Measurements from ENCODE around the gene WFDC2. TPM values are rescaled to one million over a fixed set of nuclear protein-coding genes. Genes with fewer than 3 reads are reported as not detected.

WFDC2 gene
- total and polyA plus RNA-seq, 2 experiments from 2014 or later: 28.0 to 155 TPM

GRCh38 chr20:45489083-45489531 is 19.6 kb downstream of the WFDC2 start:
- H3K79me2 ChIP-seq (replicated peaks; ENCODE audit: insufficient read depth): no peaks in the 10 kb centered on the region
- no peaks in the 10 kb centered on the region; the same call in 2 of the 3 replicates for H3K9me3 Mint-ChIP-seq
- H3K27me3 Mint-ChIP-seq (ENCODE audit: insufficient read depth, low read depth, poor library complexity): peaks cover 10% of the 10 kb centered on the region
- H3K27ac ChIP-seq (ENCODE audit: low read depth): no peak overlapping the region
- peaks cover 26% of the 10 kb centered on the region for H3K4me1 Mint-ChIP-seq
- TF ChIP-seq, protein P1, sequence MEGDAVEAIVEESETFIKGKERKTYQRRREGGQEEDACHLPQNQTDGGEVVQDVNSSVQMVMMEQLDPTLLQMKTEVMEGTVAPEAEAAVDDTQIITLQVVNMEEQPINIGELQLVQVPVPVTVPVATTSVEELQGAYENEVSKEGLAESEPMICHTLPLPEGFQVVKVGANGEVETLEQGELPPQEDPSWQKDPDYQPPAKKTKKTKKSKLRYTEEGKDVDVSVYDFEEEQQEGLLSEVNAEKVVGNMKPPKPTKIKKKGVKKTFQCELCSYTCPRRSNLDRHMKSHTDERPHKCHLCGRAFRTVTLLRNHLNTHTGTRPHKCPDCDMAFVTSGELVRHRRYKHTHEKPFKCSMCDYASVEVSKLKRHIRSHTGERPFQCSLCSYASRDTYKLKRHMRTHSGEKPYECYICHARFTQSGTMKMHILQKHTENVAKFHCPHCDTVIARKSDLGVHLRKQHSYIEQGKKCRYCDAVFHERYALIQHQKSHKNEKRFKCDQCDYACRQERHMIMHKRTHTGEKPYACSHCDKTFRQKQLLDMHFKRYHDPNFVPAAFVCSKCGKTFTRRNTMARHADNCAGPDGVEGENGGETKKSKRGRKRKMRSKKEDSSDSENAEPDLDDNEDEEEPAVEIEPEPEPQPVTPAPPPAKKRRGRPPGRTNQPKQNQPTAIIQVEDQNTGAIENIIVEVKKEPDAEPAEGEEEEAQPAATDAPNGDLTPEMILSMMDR (conservative IDR thresholded peaks at IDR 0.05; ENCODE audit: low read depth in 2 of 2): no peak
- no peak for TF ChIP-seq NANOG (IDR thresholded peaks at IDR 0.05; ENCODE audit: borderline replicate concordance)
- no peak for TF ChIP-seq STAT1 (IDR thresholded peaks at IDR 0.05; ENCODE audit: unreplicated experiment)
- no peak for TF ChIP-seq ZNF114 (CRISPR knock-in tag; IDR thresholded peaks at IDR 0.05)
- no peak for TF ChIP-seq JUNB (IDR thresholded peaks at IDR 0.05; ENCODE audit: unreplicated experiment)
- no peak for TF ChIP-seq EZH2phosphoT487 (IDR thresholded peaks at IDR 0.05; ENCODE audit: unreplicated experiment)
- TF ChIP-seq ZNF462 (CRISPR knock-in tag; IDR thresholded peaks at IDR 0.05): no peak
- no peak for TF ChIP-seq CREB1 (CRISPR knock-in tag; IDR thresholded peaks at IDR 0.05; ENCODE audit: low read depth)
- no peak for TF ChIP-seq REST (IDR thresholded peaks at IDR 0.05; ENCODE audit: unreplicated experiment)
- TF ChIP-seq EZH2 (IDR thresholded peaks at IDR 0.05; ENCODE audit: low read depth, unreplicated experiment): no peak
- no peak for TF ChIP-seq ZNF331 (CRISPR knock-in tag; IDR thresholded peaks at IDR 0.05; ENCODE audit: low read depth)
- TF ChIP-seq POLR2AphosphoS5 (IDR thresholded peaks at IDR 0.05; ENCODE audit: low read depth): no peak
- TF ChIP-seq, protein P2, sequence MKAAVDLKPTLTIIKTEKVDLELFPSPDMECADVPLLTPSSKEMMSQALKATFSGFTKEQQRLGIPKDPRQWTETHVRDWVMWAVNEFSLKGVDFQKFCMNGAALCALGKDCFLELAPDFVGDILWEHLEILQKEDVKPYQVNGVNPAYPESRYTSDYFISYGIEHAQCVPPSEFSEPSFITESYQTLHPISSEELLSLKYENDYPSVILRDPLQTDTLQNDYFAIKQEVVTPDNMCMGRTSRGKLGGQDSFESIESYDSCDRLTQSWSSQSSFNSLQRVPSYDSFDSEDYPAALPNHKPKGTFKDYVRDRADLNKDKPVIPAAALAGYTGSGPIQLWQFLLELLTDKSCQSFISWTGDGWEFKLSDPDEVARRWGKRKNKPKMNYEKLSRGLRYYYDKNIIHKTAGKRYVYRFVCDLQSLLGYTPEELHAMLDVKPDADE (IDR thresholded peaks at IDR 0.05): no peak
- no peak overlapping the region for H3K4me2 ChIP-seq
- H3F3A ChIP-seq (replicated peaks; ENCODE audit: low read depth): no peaks in the 10 kb centered on the region
- H4K20me1 ChIP-seq (replicated peaks; ENCODE audit: insufficient read depth): no peaks in the 10 kb centered on the region
- no peak overlapping the region for H3K4me3 ChIP-seq
- H3K9me2 ChIP-seq (ENCODE audit: insufficient read depth): no peaks in the 10 kb centered on the region
- no peaks in the 10 kb centered on the region; the same call in 2 of the 3 replicates for H3K36me3 Mint-ChIP-seq (ENCODE audit: low read depth)
- H3K4me1 ChIP-seq (ENCODE audit: insufficient read depth): peaks cover 10% of the 10 kb centered on the region; the same call in 1 of the 2 replicates
- DNase-seq (ENCODE audit: low spot score) (peak; percentile 18), ATAC-seq (no peak)
- H3K27ac Mint-ChIP-seq: no peak overlapping the region
- no peak overlapping the region for H3K4me3 Mint-ChIP-seq
- no peak overlapping the region for H2AFZ ChIP-seq
- no peaks in the 10 kb centered on the region for H3K27me3 ChIP-seq (ENCODE audit: insufficient read depth)
- H3K36me3 ChIP-seq (ENCODE audit: insufficient read depth): no peaks in the 10 kb centered on the region; the same call in 1 of the 2 replicates

All from GM23338 (cell line).